ENCODE data around the gene PRDX1.
"Not testable (repeated sequence)": the region's sequence is repeated elsewhere in the genome, so short reads cannot be mapped to it uniquely, and the experiment has no call there.

The PRDX1 gene

GRCh38 chr1:45479039-45479748 lies 42.5 kb downstream of the PRDX1 start:
- in situ Hi-C loops (cut with HindIII; ENCODE audit: low sequenced_read_pairs), result no loop called here
- DNase-seq (ENCODE audit: low read depth), result no peak
- no peak for TF ChIP-seq CTCF (IDR thresholded peaks at IDR 0.05; ENCODE audit: low read depth, low read length, missing control alignments)
- no peak overlapping the region for H3K4me3 ChIP-seq (ENCODE audit: low read depth, low read length)

GRCh38 chr1:45478121-45478814 lies 43.4 kb downstream of the PRDX1 start:
- no peak for DNase-seq (ENCODE audit: low read depth)
- TF ChIP-seq CTCF (IDR thresholded peaks at IDR 0.05; ENCODE audit: low read depth, low read length, missing control alignments), result no peak
- in situ Hi-C loops (cut with HindIII; ENCODE audit: low sequenced_read_pairs), result no loop called here
- H3K4me3 ChIP-seq (ENCODE audit: low read depth, low read length), result no peak overlapping the region

DNA sequence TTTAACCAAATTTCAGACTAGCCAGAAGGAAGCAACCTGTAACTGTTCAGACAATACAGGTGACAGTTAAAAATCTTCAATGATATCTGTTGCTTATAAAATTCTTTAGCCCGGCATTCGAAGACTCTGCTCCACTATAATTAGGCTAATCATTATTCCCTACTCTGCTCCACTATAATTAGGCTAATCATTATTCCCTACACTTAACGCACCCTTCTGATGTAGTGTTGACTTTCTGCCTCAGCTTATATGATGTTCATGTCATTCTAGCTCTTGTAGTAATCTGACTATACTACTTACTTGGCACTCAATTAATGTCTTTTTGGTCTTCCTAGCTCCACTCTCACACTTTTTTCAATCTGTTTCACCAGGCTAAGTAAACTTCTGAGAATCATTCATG lies 44.0 kb downstream of the PRDX1 start:
- no peak overlapping the region for H3K4me3 ChIP-seq (ENCODE audit: low read depth, low read length)
- DNase-seq (ENCODE audit: low read depth), result no peak
- TF ChIP-seq CTCF (IDR thresholded peaks at IDR 0.05; ENCODE audit: low read depth, low read length, missing control alignments), result no peak
- in situ Hi-C loops (cut with HindIII; ENCODE audit: low sequenced_read_pairs), result no loop called here

- in situ Hi-C loops (cut with HindIII; ENCODE audit: low sequenced_read_pairs); DNase-seq (ENCODE audit: low read depth): not testable (repeated sequence)
Measured at GRCh38 chr1:45474194-45474593, 47.5 kb downstream of the PRDX1 start.

DNA sequence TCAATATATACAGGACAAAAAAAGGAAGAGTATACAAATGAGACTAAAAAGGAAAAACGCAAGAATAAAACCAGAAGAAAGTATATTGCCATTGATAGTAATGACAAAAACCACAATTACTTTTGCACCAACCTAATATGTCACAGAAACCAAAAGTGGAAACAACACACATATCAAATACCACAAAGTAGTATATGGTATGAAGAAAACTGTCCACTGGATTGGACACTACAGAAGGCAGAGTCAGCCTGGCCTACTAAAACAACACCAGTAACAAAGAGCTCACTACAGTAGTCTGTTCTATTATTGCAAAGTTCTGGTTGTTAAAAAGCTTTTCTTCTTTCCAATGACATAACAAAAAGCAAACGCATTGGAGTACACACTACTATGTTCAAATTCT lies 48.4 kb downstream of the PRDX1 start:
- TF ChIP-seq CTCF (IDR thresholded peaks at IDR 0.05; ENCODE audit: low read depth, low read length, missing control alignments), result no peak
- no peak overlapping the region for H3K4me3 ChIP-seq (ENCODE audit: low read depth, low read length)

More at GRCh38 chr1:45474194-45474593, 47.5 kb downstream of the PRDX1 start:
- not testable (repeated sequence) for H3K4me3 ChIP-seq (ENCODE audit: low read depth, low read length)

DNA sequence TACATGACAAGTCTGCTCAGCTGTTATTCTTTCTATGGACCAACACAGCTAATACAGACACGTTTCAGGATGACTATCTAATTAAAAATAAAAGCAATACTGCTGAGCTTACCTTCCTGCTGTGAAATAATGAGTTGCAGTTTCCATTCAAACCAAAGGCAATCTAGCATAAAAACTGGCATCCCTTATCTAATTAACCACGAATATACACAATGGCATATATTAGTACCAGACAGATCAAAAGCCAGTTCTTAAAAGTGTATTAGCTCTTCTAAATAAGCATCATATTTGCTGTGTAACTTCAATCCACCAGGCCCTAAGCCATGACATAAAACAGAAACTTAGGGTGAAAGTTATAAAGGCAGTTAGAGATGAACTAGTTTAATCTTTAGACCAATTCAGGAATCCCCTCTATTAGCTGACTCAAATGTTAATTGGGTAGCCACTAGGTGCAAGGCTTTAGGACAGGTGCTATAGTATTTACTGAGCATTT lies 51.3 kb downstream of the PRDX1 start:
- no peak for TF ChIP-seq CTCF (IDR thresholded peaks at IDR 0.05; ENCODE audit: low read depth, low read length, missing control alignments)
- DNase-seq (ENCODE audit: low read depth), result no peak
- in situ Hi-C loops (cut with HindIII; ENCODE audit: low sequenced_read_pairs), result no loop called here
- no peak overlapping the region for H3K4me3 ChIP-seq (ENCODE audit: low read depth, low read length)

More for the DNA sequence above, 48.4 kb downstream of the PRDX1 start:
- in situ Hi-C loops (cut with HindIII; ENCODE audit: low sequenced_read_pairs), result no loop called here
- DNase-seq (ENCODE audit: low read depth), result no peak

- DNase-seq (ENCODE audit: low read depth); in situ Hi-C loops (cut with HindIII; ENCODE audit: low sequenced_read_pairs): not testable (repeated sequence)
Measured at GRCh38 chr1:45467353-45467752, 54.3 kb downstream of the PRDX1 start.

More at GRCh38 chr1:45467353-45467752, 54.3 kb downstream of the PRDX1 start:
- H3K4me3 ChIP-seq (ENCODE audit: low read depth, low read length), result not testable (repeated sequence)
